GM21360 (cell line): ENCODE measurements around the gene VTCN1.
A peak's percentile ranks its signal among the peaks of the same experiment; 100 is the strongest.
"Not testable (repeated sequence)": the region's sequence is repeated elsewhere in the genome, so short reads cannot be mapped to it uniquely, and the experiment has no call there.

Source experiments
- ATAC-seq: cut with Tn5 transposase; IDR thresholded peaks from one replicate; pipeline ENCODE4 v1.9.1; 2021; ENCODE audit warnings: mild to moderate bottlenecking, moderate library complexity; ENCODE audit not compliant: unreplicated experiment

VTCN1 gene

DNA sequence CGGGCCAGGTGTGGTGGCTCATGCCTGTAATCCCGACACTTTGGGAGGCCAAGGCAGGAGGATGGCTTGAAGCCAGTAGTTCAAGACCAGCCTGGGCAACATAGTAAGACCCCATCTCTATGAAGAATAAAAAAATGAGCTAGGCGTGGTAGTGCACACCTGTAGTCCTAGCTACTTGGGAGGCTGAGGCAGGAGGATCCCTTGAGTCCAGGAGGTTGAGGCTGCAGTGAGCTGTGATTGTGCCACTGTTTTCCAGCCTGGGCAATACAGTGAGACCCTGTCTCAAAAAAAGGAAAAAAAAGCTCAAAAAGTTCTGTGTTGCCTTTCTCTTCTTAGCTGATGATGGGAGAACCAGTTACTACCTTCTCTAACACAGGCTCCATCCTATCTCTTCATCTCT is 108.9 kb downstream of the VTCN1 start:
- not testable (repeated sequence) for ATAC-seq

GRCh38 chr1:117101334-117101733 is 109.4 kb downstream of the VTCN1 start:
- ATAC-seq = no peak

DNA sequence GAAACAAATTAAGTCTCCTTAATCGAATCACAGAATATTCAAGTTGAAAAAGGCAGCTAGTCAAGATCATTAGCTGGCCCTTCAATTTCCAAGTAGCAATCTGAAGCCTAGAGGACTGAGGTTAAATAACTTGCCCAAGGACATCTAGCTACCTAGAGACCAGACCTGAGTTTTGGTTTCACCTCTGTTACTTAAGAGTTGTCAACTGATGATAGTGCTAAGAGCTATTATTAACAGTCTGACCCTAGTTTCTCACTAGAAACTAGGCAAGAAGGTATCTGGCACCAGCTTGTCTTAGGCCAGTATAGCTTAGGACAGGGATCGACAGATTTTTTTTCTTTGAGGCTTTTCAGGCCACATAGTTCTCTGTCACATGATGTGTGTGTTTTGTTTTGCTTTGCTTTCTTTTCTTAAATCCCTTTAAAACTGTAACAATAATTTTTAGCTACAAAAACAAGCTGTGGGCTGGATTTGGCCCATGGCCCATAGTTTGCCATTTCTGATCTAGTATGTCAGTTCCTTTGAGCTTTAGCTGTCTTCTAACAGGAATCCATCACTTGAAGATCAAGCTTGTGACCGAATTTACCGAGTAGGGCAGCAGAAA is 112.3 kb downstream of the VTCN1 start:
- no peak for ATAC-seq

GRCh38 chr1:117097443-117097842 is 113.3 kb downstream of the VTCN1 start:
- ATAC-seq = no peak

DNA sequence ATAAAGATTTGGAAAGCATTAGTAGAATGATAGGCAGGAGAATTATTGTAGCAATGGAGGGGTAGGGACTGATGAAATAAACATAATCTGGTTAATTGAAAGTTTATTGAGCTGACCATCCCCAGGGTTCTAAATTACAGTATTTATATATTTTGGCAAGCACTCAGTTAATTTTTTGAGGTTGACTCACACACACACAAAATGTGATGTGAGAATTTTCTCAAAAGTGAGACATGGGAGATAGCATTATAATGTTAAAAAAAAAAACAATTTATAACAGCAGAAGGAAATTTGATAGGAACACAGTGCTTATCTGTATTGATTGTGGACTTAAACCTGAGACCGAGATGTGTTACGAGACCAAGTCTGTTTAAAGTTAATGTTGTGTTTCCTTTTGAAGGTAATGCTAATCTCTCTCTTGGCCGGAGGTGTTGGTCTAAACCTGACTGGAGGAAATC is 113.7 kb downstream of the VTCN1 start:
- ATAC-seq = no peak

DNA sequence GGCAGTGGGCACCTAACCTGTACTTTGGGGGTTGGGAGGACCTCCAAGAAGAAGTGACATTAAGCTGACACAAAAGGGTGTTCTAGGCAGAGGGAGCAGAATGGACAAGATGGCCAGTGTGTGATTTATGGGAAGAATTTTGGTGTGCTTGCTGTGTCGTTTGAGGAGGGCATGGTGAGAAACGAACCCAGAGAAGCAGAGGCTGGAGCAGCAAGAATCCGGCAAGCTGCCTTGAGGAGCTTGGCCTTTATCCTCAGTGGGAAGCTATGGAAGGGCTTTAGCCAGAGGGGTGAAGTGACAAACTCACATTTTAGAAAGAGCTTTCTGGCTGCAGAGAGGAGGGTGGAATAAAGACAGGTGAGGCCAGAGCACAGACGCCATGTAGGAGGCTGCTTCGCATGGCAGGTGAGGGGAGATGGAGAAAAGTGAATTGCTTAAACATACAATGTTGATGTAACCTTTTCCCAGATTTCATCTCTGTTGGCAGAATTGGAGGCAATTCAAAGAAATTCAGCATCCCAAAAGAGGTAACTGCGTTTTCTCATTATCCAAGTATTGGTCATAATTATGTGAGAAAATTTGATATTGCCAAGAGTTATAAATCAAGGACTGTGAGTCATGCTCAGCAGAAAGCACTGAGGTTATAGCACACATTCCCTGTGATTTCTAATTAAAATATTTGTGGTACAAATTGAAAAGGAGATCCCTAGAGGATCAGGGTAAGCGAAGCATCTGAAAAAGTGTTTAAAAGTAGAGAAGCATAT is 115.7 kb downstream of the VTCN1 start:
- ATAC-seq = no peak

DNA sequence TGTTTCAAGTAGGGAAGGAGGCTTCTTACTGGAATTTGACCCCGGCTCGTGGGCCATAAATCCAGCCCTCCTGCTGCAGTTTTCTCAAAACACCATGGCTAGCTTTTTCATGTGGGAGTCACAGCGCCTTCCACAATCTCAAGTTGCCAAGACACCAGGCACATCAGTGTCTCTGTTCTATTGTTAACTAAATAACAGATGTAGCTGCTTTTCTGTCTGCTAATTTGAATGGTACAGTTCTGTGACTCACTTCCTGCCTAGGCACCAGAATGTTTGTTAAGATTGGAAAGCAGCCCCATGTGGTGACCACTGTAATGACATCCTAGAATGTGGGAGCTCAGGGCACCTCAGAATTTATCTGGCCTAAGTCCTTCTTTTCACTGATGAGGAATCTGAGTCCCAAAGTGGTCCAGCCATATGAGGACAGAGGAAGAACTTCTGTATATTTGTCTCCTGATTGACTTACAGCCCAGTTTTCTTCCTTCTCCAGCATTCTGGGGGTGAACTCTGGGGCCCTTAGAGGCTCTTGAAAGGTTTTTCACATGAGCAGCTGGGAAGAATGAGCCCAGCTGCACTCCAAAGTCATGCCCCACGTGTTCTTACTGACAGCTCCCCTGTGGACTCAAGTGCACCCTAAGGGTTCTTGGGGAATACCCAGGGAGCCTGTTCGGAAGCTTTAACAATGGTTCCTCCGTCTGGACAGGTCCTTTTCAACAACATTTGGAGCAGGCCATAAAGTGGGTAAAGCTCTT is 116.7 kb downstream of the VTCN1 start:
- peak; percentile 65 for ATAC-seq
